IMR-90 (cell line): Measurements from ENCODE around the gene ACAD11.

Source experiments
- BHLHE40 ChIP-seq: fragments of 150-350 bp; IDR thresholded peaks from 2 replicates; pipeline ENCODE4 v1.6.1; 2016; ENCODE audit warnings: mild to moderate bottlenecking, low read depth, low read length
- CTCF ChIP-seq: conservative IDR thresholded peaks from 2 replicates; pipeline ENCODE4 v1.5.1; 2012; ENCODE audit warnings: mild to moderate bottlenecking, low read depth, low read length, improper control_type of control experiment
- ELK1 ChIP-seq: fragments of 150-350 bp; IDR thresholded peaks from 2 replicates; pipeline ENCODE4 v1.6.1; 2016; ENCODE audit warnings: low read depth, mild to moderate bottlenecking, low read length, moderate library complexity, borderline replicate concordance
- POLR2A ChIP-seq: IDR thresholded peaks from 2 replicates; pipeline ENCODE4 v1.6.1; 2012; ENCODE audit warnings: mild to moderate bottlenecking, low read depth, low read length
- RFX5 ChIP-seq: IDR thresholded peaks from 2 replicates; pipeline ENCODE4 v1.8.0; 2012; ENCODE audit warnings: low read depth, mild to moderate bottlenecking, low read length, moderate library complexity
- SMC3 ChIP-seq: fragments of 150-350 bp; IDR thresholded peaks from 2 replicates; pipeline ENCODE4 v1.6.1; 2016; ENCODE audit warnings: low read depth, mild to moderate bottlenecking, antibody characterized with exemption, low read length, moderate library complexity

- no peak for TF ChIP-seq CTCF
- TF ChIP-seq POLR2A = no peak
- TF ChIP-seq SMC3 = no peak
- TF ChIP-seq BHLHE40 = no peak
- no peak for TF ChIP-seq ELK1
- no peak for TF ChIP-seq RFX5
Observed at GRCh38 chr3:132660811-132661070, 1.1 kb upstream of the ACAD11 start.
